ENCODE data around the gene VMA21.

GRCh38 chrX:151424505-151424904 is 27.5 kb downstream of the VMA21 start:
- TF ChIP-seq CTCF (IDR thresholded peaks at IDR 0.05): no peak
- TF ChIP-seq POLR2A (IDR thresholded peaks at IDR 0.05): no peak
